CD14-positive monocyte (primary cell): Measurements from ENCODE around the gene CHMP2A. TPM values are rescaled to one million over a fixed set of nuclear protein-coding genes. Genes with fewer than 3 reads are reported as not detected.

Experiments used
- DNase-seq, 3 donors: peaks; one replicate each; pipeline ENCODE4 v3.0.0-alpha.2; 2011 to 2022
- H2AFZ ChIP-seq: 2 replicates; pipeline ENCODE4 v1.6.0; 2012; ENCODE audit warnings: mild to moderate bottlenecking, low read depth, low read length, inconsistent platforms; ENCODE audit not compliant: insufficient read depth, poor library complexity, severe bottlenecking
- H3K27ac ChIP-seq, 2 donors: 1 replicate in 1 of 2; 2 replicates in 1 of 2; pipeline ENCODE4 v1.5.1; 2012 to 2013; ENCODE audit warnings: low read length in 2 of 2, control low read depth in 1 of 2, inconsistent platforms in 1 of 2, low read depth in 1 of 2, mild to moderate bottlenecking in 1 of 2
- H3K27me3 ChIP-seq, 2 donors: one replicate each; pipeline versions ENCODE4 v1.6.0 to v1.6.1; 2011 to 2013; ENCODE audit warnings: low read length in 2 of 2; ENCODE audit not compliant: control insufficient read depth in 2 of 2, insufficient read depth in 2 of 2
- H3K36me3 ChIP-seq, 2 donors: replicated peaks in 1 of 2; 1 replicate in 1 of 2; 2 replicates in 1 of 2; pipeline versions ENCODE4 v1.5.1 to v1.6.1; 2012 to 2013; ENCODE audit warnings: low read length in 2 of 2, control low read depth in 1 of 2, inconsistent platforms in 1 of 2, mild to moderate bottlenecking in 1 of 2; ENCODE audit not compliant: insufficient read depth in 2 of 2, control insufficient read depth in 1 of 2
- H3K4me1 ChIP-seq, 2 donors: 1 replicate in 1 of 2; 2 replicates in 1 of 2; pipeline versions ENCODE4 v1.5.1 to v1.6.1; 2012 to 2013; ENCODE audit warnings: low read length in 2 of 2, control low read depth in 1 of 2, inconsistent platforms in 1 of 2, mild to moderate bottlenecking in 1 of 2, moderate library complexity in 1 of 2; ENCODE audit not compliant: insufficient read depth in 2 of 2, control insufficient read depth in 1 of 2
- H3K4me2 ChIP-seq: replicated peaks from 2 replicates; pipeline ENCODE3; 2012; ENCODE audit warnings: low read length, moderate library complexity, mild to moderate bottlenecking; ENCODE audit not compliant: poor library complexity, severe bottlenecking; ENCODE audit errors: extremely low read depth
- H3K4me3 ChIP-seq, 3 experiments: fragments of 200-600 bp in 1 of 3; sonication (generic) in 1 of 3; replicated peaks in 1 of 3; 1 replicate in 2 of 3; 2 replicates in 1 of 3; pipeline ENCODE4 v1.5.1; 2011 to 2013; ENCODE audit warnings: low read length in 3 of 3, mild to moderate bottlenecking in 3 of 3, control low read depth in 2 of 3, low read depth in 2 of 3, inconsistent platforms in 1 of 3, moderate library complexity in 1 of 3
- H3K79me2 ChIP-seq: 2 replicates; pipeline ENCODE4 v1.6.0; 2012; ENCODE audit warnings: mild to moderate bottlenecking, control low read depth, inconsistent platforms, low read length, moderate library complexity; ENCODE audit not compliant: insufficient read depth
- H3K9ac ChIP-seq: 2 replicates; pipeline ENCODE4 v1.6.0; 2017; ENCODE audit warnings: low read length, mild to moderate bottlenecking; ENCODE audit not compliant: insufficient read depth, poor library complexity, severe bottlenecking
- H3K9me3 ChIP-seq, 2 donors: replicated peaks in 1 of 2; 1 replicate in 1 of 2; 2 replicates in 1 of 2; pipeline versions ENCODE4 v1.5.1 to v1.6.1; 2012 to 2013; ENCODE audit warnings: low read length in 2 of 2, control low read depth in 1 of 2; ENCODE audit not compliant: control insufficient read depth in 1 of 2, insufficient read depth in 1 of 2
- H4K20me1 ChIP-seq: 2 replicates; pipeline ENCODE4 v1.6.0; 2012; ENCODE audit warnings: mild to moderate bottlenecking, low read length, control low read depth, moderate library complexity; ENCODE audit not compliant: insufficient read depth
- H3K27ac Mint-ChIP-seq, 7 donors: one replicate each; pipeline ENCODE4 v1.8.0; 2020; ENCODE audit warnings: mild to moderate bottlenecking in 7 of 7, mixed read lengths in 7 of 7, moderate library complexity in 6 of 7, inconsistent platforms in 2 of 7
- H3K27me3 Mint-ChIP-seq, 3 donors: one replicate each; pipeline ENCODE4 v1.8.0; 2021 to 2022; ENCODE audit warnings: low read depth in 3 of 3, mild to moderate bottlenecking in 3 of 3, mixed read lengths in 3 of 3, moderate library complexity in 3 of 3, inconsistent platforms in 1 of 3
- H3K36me3 Mint-ChIP-seq, 2 donors: one replicate each; pipeline ENCODE4 v1.8.0; 2020; ENCODE audit warnings: mixed read lengths in 2 of 2, inconsistent platforms in 1 of 2, mild to moderate bottlenecking in 1 of 2
- H3K4me1 Mint-ChIP-seq: one replicate; pipeline ENCODE4 v1.8.0; 2020; ENCODE audit warnings: mild to moderate bottlenecking, mixed read lengths
- H3K4me3 Mint-ChIP-seq, 2 donors: one replicate each; pipeline ENCODE4 v1.8.0; 2020; ENCODE audit warnings: mild to moderate bottlenecking in 2 of 2, mixed read lengths in 2 of 2, moderate library complexity in 1 of 2
- H3K9me3 Mint-ChIP-seq, 7 donors: one replicate each; pipeline ENCODE4 v1.8.0; 2020 to 2022; ENCODE audit warnings: mixed read lengths in 7 of 7, mild to moderate bottlenecking in 6 of 7, moderate library complexity in 6 of 7, inconsistent platforms in 2 of 7
- WGBS: methylation state at CpG from one replicate; pipeline ENCODE4 v1.1.5; 2013; ENCODE audit warnings: missing lambda C conversion rate; ENCODE audit not compliant: insufficient coverage; 5-methylcytosine and 5-hydroxymethylcytosine counted together
- intact Hi-C, 2 donors: fragments of 100-400 bp; cut with micrococcal nuclease; formaldehyde crosslinking; loops; one replicate each; pipeline versions ENCODE4 v1.15.0 to v1.15.1; 2023
- polyA plus RNA-seq, 3 donors: library from polyadenylated mRNA; depleted of rRNA in 1 of 3; unstranded in 2 of 3; stranded (reverse) in 1 of 3; fragments of 300-500 nt in 2 of 3; fragments of >200 nt in 1 of 3; fragmentation: Illumina TruSeq in 2 of 3; gene quantifications; 1 replicate in 2 of 3; 2 replicates in 1 of 3; pipeline ENCODE4 v1.2.3, GENCODE V29; 2012 to 2021
- TF ChIP-seq, protein P1 (sequence below): fragments of 200-600 bp; IDR thresholded peaks from one replicate; pipeline ENCODE4 v1.8.0; 2022; ENCODE audit warnings: antibody characterized with exemption, mild to moderate bottlenecking

Gene CHMP2A
- polyA plus RNA-seq, 3 donors: 228 to 323 (median 290) TPM

DNA sequence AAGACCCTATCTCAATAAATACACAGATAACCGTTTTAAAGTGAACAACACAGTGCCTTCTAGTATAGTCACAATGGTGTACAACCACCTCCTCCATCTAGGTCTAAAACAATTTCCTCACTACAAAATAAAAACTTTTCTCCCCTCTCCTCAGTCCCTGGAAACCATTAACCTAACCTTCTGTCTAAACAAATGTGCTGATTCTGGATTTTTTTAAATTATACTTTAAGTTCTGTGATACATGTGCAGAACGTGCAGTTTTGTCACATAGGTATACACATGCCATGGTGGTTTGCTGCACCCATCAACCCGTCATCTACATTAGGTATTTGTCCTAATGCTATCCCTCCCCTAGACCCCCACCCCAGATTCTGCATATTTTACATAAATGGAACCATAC, 25.5 kb downstream of the CHMP2A start:
- WGBS: no CpG with 5 or more reads among the region's 3 CpGs
- Mint-ChIP-seq H3K27ac (no peak overlapping the region), H3K27me3 (peaks cover 2 to 8% (median 3%) of the 10 kb centered on the region in 3 donors), H3K4me1 (no peaks in the 10 kb centered on the region), H3K4me3 (no peak overlapping the region), H3K36me3 (no peaks in the 10 kb centered on the region), H3K9me3 (peaks cover 0 to 2% (median 0%) of the 10 kb centered on the region in 7 donors)
- H3K27me3 ChIP-seq: peaks cover 0 to 3% of the 10 kb centered on the region in 2 donors
- H4K20me1 ChIP-seq: no peaks in the 10 kb centered on the region
- no peaks in the 10 kb centered on the region for H3K4me1 ChIP-seq
- no peak overlapping the region for H3K4me3 ChIP-seq
- no peak overlapping the region for H3K27ac ChIP-seq
- H3K9me3 ChIP-seq: no peaks in the 10 kb centered on the region
- H3K79me2 ChIP-seq: no peaks in the 10 kb centered on the region
- intact Hi-C loops: no loop called here
- H2AFZ ChIP-seq: no peak overlapping the region
- no peaks in the 10 kb centered on the region for H3K36me3 ChIP-seq
- H3K9ac ChIP-seq: no peak overlapping the region
- TF ChIP-seq, protein P1, sequence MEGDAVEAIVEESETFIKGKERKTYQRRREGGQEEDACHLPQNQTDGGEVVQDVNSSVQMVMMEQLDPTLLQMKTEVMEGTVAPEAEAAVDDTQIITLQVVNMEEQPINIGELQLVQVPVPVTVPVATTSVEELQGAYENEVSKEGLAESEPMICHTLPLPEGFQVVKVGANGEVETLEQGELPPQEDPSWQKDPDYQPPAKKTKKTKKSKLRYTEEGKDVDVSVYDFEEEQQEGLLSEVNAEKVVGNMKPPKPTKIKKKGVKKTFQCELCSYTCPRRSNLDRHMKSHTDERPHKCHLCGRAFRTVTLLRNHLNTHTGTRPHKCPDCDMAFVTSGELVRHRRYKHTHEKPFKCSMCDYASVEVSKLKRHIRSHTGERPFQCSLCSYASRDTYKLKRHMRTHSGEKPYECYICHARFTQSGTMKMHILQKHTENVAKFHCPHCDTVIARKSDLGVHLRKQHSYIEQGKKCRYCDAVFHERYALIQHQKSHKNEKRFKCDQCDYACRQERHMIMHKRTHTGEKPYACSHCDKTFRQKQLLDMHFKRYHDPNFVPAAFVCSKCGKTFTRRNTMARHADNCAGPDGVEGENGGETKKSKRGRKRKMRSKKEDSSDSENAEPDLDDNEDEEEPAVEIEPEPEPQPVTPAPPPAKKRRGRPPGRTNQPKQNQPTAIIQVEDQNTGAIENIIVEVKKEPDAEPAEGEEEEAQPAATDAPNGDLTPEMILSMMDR: no peak
- no peak overlapping the region for H3K4me2 ChIP-seq
- DNase-seq: no peak

GRCh38 chr19:58522709-58523108, 32.2 kb downstream of the CHMP2A start:
- intact Hi-C loops: no loop called here

More at GRCh38 chr19:58522709-58523108, 32.2 kb downstream of the CHMP2A start:
- no peak for DNase-seq
- H3K27me3 Mint-ChIP-seq: peaks cover 0 to 2% (median 2%) of the 10 kb centered on the region in 3 donors
- peaks cover 0 to 3% (median 0%) of the 10 kb centered on the region in 7 donors for H3K9me3 Mint-ChIP-seq
- peaks cover 26% of the 10 kb centered on the region for H3K4me1 Mint-ChIP-seq
- WGBS: 96% methylated on average over 2 of the region's 3 CpGs
- Histone ChIP-seq H3K4me1 (peaks cover 27 to 28% of the 10 kb centered on the region in 2 donors), H3K27me3 (no peaks in the 10 kb centered on the region), H3K27ac (no peak overlapping the region), H3K4me3 (no peak overlapping the region), H3K79me2 (peaks cover 14% of the 10 kb centered on the region), H3K36me3 (no peaks in the 10 kb centered on the region), H2AFZ (no peak overlapping the region), H3K9ac (no peak overlapping the region), H4K20me1 (peaks cover 9% of the 10 kb centered on the region), H3K9me3 (no peaks in the 10 kb centered on the region), H3K4me2 (no peak overlapping the region)
- no peak overlapping the region for H3K4me3 Mint-ChIP-seq
- TF ChIP-seq, protein P1: no peak
- peak overlapping the region in 1 of 7 donors; percentile 0 for H3K27ac Mint-ChIP-seq
- H3K36me3 Mint-ChIP-seq: peaks cover 0 to under 1% of the 10 kb centered on the region in 2 donors
